CD4-positive, alpha-beta T cell treated with Interleukin-4 for 4 hours (primary cell): ENCODE data around the gene STK32C.

Experiments used
- DNase-seq: peaks from one replicate; pipeline ENCODE4 v3.0.0-alpha.2; 2020

The STK32C gene

GRCh38 chr10:132195366-132196075, 112.2 kb downstream of the STK32C start:
- no peak for DNase-seq

- no peak for DNase-seq
Observed at GRCh38 chr10:132194726-132195125, 113.0 kb downstream of the STK32C start.

DNA sequence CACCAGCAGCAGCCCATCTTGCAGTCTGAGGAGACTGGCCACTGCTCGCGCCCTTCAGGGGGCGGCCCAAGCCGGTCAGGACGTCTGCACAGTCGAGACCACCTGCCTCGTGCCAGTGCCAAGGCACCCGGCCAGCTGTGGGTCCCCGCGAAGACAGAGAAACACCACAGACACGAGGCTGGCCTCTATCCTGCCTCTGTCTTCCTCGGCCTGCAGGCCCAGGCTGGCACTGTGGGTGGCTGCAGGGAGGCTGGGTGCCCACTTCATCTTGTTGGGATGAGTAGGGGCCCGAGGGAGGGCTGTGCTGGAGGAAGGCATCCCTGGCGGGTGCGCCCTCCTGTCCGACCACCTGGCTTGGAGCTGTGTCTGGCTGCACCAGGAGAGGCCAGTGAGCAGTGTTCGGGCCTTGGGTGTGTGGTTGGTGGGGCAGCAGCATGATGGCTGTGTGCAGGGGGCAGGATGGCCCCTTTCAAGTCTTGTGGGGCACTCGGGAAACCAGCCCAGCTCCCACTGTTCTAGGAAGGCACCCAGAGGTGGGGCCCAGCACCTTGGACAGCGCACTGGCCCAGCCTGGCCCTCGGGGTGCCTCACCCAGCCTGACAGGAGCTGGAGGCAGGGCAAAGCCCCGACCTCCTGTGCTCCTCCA, 113.7 kb downstream of the STK32C start:
- no peak for DNase-seq

GRCh38 chr10:132192991-132193665, 114.6 kb downstream of the STK32C start:
- DNase-seq: no peak

DNA sequence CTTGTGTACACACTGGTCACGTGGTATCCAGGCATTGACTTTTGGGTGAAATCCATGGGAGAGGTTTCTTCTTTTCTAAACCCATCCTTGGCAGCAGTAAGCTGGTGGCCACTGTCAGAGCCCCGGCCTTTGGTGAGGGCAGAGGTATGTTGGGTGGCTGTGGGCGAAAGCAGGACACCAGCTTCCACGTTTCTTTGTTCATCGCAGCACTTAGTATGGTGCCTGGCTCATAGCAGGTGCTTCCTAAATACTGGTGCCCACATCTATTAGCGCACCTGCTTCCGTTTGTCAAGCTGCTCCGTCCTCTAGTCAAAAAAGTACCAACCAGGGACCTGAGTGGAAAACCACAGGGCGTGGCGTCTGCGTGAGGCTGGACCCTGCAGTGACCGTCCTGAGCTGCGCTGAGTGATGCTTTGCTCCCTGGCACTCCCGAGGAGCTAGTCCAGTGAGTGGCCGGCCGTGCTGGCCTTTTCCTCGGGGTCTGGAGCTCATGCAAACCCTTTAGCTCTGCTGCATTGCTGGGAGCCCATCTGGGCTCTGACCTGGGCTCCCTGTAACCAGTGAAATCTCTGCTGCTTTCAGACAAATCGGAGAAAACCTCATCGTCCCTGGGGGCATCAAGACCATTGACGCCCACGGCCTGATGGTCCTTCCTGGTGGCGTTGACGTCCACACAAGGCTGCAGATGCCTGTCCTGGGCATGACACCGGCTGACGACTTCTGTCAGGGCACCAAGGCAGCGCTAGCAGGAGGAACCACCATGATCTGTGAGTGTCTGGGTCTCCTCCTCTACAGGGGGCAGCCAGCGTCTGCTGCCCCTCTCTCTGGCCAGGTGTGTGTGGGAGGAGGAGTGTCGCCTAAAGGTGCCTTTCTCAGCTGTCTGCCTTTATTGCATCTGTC, 115.4 kb downstream of the STK32C start:
- no peak for DNase-seq

DNA sequence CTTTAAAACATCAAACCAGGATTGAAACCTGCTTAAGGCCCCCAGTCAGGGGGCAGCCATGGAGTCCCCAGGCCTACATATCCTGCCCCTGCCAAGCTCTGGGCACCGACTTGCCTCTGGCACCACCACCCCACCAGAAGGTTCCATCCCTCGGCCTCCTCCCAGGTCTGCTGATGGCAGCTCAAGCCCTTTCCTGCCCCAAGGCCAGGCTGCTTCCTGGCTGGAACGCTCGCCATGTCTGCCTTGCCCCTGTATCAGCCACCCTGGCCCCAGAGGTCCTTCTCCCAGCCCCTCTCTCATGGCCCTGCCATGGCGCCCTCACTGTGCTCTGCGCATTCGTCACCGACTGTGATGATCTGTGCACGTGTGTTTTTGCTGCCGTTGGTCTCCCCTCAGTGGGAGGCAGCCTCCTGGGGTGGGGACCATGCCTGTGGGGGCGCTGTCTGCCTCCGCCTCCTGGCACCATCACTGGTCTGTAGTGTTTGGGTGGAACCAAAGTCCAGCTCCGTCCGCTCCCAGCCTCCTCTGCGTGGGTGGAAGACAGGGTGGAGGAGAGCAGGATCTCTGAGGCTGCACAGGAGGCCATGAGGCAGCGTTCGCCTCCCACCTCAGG, 117.8 kb downstream of the STK32C start:
- DNase-seq: no peak

DNA sequence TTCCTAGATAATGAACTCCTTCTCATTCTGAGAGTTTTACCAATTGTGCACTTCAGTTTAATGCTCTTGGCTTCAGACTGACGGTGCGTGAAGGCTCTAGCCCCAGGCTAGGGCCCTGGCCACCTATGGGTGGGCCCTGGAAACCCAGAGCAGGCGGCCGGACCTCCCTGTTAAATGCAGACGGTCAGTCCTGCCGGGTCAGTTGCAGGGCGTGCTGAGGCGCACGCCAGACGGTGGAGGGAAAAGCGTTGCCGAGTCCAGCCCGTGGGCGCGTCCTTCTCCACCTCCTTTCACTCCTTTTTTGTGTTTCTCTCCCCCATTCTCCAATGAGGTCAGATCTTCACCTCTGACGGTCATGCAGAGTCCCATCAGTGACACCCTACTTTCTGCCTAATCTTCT, 118.7 kb downstream of the STK32C start:
- no peak for DNase-seq

- no peak for DNase-seq
Observed at GRCh38 chr10:132188331-132188730, 119.4 kb downstream of the STK32C start.

GRCh38 chr10:132187430-132188138, 120.2 kb downstream of the STK32C start:
- no peak for DNase-seq

- DNase-seq: no peak
Observed at GRCh38 chr10:132186488-132187429, 121.0 kb downstream of the STK32C start, which contains the start of gene DPYSL4. TSS of gene DPYSL4 (plus strand) at chr10:132186948. CDS start at chr10:132187064, 116 bp downstream.

DNA sequence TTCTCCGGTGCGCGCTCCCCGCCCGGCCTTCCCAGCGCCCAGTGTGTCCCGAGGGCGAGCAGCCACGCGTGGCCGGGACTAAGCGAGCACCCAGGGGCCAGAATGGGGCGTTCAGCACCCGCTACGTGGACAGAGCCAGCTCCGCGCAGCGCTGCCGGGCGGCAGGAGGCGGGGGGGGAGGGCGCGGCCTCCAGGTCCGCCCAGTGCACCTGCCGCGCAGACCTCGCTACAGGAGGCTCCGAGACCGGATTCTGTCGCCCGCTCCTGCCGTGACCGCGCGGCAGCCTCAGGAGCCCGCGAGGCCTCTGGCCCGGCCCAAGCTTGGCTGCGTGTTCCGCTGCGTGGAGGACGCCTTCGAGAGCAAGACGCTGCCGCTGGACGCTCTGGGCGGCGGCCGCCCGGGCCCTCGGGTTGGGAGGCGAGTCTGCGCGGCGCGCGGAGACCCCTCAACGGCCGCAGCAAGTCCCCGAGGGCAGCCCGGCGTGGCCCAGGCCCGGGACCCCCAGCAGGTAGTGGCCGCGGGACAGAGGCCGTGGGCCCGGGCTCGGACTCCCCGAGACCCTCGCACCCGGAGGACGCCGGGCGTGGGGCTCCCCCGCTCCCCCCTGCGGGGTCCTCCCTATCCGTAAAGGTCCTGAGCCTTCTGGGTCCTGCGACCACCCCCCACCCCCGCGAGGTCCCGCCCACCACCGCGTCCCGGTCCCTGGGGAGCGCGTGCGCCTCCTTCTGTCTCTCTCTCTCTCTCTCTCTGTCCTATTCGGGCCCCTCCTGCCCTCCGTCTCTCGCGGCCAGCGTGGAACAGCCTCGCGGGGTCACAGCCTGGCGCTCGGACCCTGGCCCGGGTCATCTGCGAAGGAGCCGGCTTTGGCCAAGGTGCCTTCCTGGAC, 121.9 kb downstream of the STK32C start:
- peak; percentile 14 for DNase-seq

GRCh38 chr10:132184816-132185593, 122.7 kb downstream of the STK32C start:
- DNase-seq: no peak

DNA sequence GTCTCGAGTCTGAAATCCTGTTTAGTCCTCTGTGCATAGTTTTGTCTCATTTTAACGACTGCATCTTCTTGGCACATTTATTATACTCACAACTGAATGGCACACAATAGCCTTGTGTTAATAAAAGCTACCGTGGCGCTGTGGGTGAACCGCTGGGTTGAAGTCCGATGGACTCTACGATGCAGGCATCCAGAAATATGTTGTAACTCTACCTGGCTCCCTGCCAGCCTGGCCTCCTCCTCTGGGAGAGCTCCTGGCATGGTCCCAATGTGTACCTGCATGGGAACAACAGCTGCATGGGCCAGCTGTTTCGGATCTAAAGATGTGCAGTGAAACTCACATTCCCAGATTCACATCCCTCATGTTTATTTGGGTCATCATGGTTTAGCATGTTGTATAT, 124.7 kb downstream of the STK32C start:
- DNase-seq: no peak

- no peak for DNase-seq
Observed at GRCh38 chr10:132182591-132182990, 125.2 kb downstream of the STK32C start.

DNA sequence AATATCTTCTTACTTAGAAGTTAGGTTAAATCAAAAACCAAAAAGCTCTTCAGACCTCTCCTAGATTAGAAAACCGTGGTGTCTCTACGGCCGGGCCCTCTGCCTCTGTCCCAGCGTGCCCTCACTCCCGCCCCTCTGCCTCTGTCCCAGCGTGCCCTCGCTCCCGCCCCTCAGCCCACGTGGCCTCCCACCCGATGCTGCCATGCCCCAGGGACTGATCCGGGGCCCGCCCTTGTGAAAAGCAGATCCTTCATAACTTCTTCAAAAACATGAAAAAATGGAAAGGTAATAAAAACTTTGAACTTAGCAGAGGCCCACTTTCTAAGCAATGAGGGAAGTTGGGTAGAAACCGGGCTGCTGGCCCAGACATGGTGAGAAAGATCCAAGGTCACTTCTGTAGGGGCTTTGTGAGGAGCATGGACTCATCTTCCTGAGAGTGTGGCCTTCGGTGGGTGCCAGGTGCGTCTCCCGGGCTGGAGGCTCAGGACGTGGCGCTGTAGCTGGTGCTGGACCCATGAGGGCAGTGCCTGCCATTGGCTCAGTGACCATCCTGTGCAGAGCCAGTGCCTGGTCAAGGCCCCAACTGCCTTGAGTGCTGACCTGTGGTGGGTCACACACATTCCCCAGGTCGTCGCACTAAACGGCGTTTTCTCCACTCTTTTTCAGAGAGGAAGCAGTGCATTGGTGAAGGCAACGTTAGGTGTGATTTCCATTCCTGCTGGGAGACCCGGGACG, 125.9 kb downstream of the STK32C start:
- no peak for DNase-seq

DNA sequence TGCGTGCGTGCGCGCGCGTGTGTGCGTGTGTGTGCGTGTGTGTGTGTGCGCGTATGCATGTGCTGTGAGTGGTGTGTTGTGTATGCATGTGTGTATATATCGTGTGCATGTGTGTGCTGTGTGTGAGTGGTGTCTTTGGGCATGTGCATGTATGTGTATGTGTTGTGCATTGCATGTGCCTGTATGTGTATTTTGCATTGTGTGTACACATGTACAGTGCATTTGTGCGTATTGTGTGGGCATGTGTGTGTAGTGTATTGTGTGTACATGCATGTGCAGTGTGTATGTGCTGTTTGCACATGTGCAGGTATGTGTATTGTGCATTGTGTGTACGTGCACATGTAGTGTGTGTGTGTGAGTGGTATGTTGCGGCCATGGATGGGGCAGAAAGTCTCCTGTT, 127.0 kb downstream of the STK32C start:
- no peak for DNase-seq

DNA sequence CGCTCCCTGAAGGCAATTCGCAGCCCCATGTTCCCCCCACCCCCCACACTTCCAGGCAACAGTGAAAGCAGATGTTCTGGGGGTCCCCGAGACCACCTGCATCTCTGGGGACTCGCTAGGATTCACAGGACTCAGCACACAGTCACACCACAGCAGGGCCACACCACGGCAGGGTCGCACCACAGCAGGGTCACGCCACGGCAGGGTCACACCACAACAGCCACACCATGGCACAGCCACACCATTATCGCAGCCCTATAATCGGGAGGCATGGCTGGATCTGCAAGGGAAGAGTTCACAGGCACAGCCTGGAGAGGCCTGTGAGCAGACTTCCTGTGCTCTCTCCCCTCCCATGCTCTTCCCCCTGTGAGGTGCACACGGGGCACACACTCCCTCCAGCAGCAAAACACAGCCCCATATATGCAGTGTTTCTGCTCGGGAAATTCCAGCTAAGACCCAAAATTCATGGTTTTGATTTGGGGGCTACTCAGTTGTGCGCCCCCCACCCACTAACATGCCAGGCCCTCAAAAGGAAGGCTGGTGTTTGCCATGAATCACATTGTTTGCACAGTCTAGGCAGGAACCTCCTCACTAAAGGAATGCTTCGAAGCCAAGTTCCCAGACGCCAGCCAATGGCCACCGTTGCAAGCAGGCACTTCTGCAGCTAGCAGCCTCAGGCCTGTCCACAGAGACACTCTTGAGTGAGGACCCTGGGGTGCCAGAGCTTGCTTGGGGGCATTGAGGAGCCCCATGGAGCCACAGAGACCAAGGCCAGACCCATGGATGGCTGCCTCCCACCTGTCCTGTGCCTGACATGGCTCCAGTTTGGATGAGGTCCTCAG, 128.0 kb downstream of the STK32C start:
- DNase-seq: no peak
